GM21526 (cell line): ENCODE measurements around the gene MYADML2.
"Not testable (repeated sequence)": the region's sequence is repeated elsewhere in the genome, so short reads cannot be mapped to it uniquely, and the experiment has no call there.

Experiments used
- ATAC-seq: cut with Tn5 transposase; IDR thresholded peaks from one replicate; pipeline ENCODE4 v1.9.1; 2021; ENCODE audit warnings: moderate library complexity; ENCODE audit not compliant: unreplicated experiment, low FRiP score

Gene MYADML2, protein sequence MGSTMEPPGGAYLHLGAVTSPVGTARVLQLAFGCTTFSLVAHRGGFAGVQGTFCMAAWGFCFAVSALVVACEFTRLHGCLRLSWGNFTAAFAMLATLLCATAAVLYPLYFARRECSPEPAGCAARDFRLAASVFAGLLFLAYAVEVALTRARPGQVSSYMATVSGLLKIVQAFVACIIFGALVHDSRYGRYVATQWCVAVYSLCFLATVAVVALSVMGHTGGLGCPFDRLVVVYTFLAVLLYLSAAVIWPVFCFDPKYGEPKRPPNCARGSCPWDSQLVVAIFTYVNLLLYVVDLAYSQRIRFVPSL

DNA sequence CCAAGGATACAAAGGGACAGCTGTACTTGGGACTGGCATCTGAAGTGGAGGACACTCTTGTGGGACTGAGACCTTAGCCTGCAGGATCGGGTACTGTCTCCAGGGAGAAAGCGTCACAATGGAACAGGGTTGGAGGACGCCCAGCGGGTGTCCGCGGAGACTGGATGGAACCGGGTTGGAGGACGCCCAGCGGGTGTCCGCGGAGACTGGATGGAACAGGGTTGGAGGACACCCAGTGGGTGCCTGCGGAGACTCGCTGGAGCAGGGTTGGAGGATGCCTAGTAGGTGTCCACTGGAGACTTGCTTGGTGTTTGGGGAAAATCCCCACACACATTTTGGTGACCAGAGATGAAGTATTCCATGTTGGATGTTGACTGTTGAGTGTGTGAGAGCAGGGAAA, at the start of gene MYADML2:
TSS of gene MYADML2 (minus strand) at position 45 of the 400 bp plus-strand sequence. CDS start 5,492 bp downstream, outside the sequence.
- no peak for ATAC-seq

DNA sequence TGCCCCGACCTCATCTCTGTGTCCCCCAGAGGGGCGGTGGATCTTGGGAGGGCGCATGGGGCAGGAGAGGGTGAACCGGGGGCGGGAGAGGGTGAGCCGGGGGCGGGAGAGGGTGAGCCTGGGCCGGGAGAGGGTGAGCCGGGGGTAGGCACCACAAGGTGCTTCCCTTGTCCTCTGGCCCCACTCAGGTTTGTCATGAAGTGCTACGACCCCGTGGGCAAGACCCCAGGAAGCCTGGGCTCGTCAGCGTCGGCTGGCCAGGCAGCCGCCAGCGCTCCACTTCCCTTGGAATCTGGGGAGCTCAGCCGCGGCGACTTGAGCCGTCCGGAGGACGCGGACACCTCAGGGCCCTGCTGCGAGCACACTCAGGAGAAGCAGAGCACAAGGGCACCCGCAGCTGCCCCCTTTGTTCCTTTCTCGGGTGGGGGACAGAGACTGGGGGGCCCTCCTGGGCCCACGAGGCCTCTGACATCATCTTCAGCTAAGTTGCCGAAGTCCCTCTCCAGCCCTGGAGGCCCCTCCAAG, 49.3 kb upstream of the MYADML2 start:
- no peak for ATAC-seq

- ATAC-seq, result no peak
Observed at GRCh38 chr17:81995463-81996231, 48.6 kb upstream of the MYADML2 start.

- ATAC-seq, result no peak
Observed at GRCh38 chr17:81994593-81995462, 47.8 kb upstream of the MYADML2 start.

- no peak for ATAC-seq
Observed at GRCh38 chr17:81993729-81994592, 46.9 kb upstream of the MYADML2 start.

- no peak for ATAC-seq
Observed at GRCh38 chr17:81992306-81993102, 45.5 kb upstream of the MYADML2 start.

GRCh38 chr17:81991684-81992305, 44.8 kb upstream of the MYADML2 start:
- no peak for ATAC-seq

DNA sequence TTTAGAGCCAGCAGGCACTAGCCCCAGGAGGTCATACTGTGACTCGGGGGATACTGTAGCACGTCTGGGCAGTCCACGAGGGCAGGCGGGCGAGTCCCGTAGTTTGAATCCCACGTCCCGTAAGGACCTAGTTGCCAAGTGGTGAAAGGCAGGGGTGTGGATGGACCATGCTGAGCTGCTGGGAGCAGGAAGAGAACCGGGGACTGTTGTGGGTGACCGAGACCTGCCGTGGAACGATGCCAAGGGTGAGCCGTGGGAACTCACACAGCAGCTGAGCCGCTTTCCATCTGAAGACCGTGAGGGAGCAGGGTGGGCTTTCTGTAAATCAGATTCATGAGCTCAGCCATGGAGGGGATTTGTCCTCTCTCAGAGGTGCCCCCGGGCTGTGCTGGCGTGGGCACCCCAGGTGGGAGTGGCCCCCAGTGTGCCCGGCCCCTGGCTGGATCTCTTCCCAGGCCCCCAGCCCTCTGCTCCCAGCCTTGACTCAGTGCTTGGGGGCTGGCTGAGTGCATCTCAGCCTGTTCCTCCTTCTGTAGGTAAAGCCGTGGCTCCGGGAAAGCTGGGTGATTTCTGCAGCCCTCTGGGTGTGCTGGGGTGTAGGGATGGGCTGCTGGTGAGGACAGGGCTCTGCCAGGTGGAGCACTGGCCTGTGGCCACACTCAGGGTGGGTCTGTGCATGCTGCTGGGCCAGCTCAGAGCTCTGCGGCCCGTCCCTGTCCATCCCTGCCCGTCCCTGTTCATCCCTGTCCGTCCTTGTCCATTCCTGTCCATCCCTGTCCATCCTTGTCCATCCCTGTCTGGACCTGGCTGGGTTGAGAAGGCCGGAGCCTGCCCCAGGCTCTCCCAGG, 44.0 kb upstream of the MYADML2 start:
- no peak for ATAC-seq

- no peak for ATAC-seq
Observed at GRCh38 chr17:81987161-81987770, 40.2 kb upstream of the MYADML2 start.

GRCh38 chr17:81986606-81987005, 39.6 kb upstream of the MYADML2 start:
- no peak for ATAC-seq

DNA sequence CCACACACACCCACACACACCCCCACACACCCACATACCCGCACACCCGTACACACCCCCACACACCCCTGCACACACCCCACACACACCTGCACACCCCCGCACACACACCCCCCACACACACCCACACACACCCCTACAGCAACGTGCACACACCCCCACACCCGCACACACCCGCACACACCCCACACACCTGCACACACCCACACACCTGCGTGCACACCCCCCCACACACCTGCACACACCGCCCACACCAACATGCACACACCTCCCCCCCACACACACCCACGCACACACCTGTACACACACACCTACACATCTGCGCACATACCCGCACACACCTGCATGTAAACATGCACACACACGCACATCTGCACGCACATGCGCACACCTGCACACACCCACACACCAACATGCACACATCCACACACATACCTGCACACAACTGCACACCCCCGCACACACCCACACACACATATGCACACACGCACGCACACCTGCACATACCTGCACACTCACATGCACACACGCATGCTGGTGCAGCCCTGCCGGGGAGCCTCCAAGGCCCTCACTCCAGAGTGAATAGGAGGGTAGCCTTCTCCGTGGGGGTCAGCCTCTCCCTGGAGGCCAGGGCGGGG, 37.9 kb upstream of the MYADML2 start:
- ATAC-seq, result no peak

DNA sequence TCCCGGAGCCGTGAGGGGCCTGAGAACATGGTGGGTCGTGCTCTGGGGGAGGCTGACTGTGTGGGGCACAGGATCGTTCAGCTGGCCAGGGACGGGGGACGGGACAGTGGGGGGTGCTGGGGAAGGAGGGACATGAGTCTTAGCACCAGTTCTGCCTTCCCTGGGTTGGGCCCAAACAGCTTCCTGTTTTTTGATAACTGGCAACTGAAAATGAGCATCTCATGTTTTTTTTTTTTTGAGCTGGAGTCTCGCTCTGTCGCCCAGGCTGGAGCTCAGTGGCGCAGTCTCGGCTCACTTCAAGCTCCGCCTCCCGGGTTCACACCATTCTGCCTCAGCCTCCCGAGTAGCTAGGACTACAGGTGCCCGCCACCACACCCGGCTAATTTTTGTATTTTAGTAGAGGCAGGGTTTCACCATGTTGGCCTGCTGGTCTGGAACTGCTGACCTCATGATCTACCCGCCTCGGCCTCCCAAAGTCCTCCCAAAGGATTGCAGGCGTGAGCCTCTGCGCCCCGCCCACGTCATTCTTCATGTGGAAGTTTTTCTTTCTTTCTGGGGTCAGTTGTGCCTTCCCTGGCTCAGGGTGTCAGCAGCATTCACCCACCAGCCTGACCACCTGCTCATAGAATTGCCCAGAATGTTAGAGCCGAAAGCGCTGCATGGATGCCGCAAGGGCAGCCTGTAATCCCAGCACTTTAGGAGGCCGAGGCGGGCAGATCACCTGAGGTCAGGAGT, 36.8 kb upstream of the MYADML2 start:
- no peak for ATAC-seq

DNA sequence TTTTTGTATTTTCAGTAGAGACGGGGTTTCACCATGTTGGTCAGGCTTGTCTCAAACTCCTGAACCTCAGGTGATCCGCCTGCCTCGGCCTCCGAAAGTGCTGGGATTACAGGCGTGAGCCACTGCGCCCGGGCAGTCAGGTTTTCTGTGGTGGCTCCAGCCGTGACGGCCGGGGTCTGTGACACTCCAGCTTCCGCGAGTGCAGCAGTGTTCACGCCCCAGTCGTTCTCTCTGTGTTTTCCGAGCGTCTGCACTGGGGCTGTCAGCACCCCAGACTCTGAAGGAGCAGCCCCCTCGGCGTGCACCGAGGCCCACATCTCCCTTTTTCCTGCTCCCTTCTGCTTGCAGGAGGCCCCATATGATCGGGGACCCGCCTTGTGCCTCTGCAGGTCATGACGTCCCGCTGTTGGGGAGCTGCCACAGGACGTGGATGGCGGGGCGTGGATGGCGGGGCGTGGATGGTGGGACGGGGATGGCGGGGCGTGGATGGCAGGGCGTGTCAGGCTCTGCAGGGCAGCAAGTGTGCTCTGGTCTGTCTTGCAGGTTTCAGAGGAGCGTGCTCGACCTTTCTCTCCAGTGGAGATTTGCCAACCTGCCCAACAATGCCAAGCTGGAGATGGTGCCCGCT, 36.1 kb upstream of the MYADML2 start:
- ATAC-seq, result no peak

DNA sequence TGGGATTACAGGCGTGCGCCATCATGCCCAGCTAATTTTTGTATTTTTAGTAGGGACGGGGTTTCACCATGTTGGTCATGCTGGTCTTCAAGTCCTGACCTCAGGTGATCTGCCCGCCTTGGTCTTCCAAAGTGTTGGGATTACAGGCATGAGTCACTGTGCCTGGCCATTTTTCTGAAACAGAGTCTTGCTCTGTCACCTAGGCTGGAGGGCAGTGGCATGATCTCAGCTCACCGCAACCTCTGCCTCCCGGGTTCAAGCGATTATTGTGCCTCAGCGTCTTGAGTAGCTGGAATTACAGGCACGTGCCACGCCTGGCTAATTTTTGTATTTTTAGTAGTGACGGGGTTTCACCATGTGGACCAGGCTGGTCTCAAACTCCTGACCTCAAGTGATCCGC, 34.5 kb upstream of the MYADML2 start:
- ATAC-seq, result not testable (repeated sequence)

- ATAC-seq, result no peak
Observed at GRCh38 chr17:81980707-81981343, 33.8 kb upstream of the MYADML2 start.
